ENCODE data around the gene KCNT2.

Gene KCNT2

DNA sequence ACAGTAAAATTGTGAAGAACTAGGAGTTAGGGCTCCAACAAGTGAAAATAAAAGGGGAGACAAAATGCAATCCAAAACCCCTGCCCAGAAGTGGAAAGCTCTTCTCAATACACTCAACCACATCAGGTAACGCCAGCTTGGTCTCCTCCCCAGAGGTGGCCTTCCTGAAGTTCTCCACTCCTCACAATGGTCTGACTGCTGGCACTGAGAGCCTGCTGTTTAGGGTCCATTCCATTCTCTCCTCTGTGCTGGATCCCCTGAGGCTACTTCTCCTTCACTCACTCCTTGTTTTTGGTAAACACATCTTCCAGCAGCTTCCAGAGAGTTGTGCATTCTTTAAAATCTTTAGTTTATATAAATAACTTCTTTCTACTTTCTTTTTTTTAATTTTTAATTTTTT, 189.5 kb downstream of the KCNT2 start:
- no peak for DNase-seq (ENCODE audit: low read depth in 2 of 2)
- H3K4me3 ChIP-seq (replicated peaks in 1 of 2; ENCODE audit: low read depth in 2 of 2, low read length in 2 of 2), result no peak overlapping the region
- TF ChIP-seq, protein P1, sequence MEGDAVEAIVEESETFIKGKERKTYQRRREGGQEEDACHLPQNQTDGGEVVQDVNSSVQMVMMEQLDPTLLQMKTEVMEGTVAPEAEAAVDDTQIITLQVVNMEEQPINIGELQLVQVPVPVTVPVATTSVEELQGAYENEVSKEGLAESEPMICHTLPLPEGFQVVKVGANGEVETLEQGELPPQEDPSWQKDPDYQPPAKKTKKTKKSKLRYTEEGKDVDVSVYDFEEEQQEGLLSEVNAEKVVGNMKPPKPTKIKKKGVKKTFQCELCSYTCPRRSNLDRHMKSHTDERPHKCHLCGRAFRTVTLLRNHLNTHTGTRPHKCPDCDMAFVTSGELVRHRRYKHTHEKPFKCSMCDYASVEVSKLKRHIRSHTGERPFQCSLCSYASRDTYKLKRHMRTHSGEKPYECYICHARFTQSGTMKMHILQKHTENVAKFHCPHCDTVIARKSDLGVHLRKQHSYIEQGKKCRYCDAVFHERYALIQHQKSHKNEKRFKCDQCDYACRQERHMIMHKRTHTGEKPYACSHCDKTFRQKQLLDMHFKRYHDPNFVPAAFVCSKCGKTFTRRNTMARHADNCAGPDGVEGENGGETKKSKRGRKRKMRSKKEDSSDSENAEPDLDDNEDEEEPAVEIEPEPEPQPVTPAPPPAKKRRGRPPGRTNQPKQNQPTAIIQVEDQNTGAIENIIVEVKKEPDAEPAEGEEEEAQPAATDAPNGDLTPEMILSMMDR (IDR thresholded peaks at IDR 0.05; ENCODE audit: low read depth, low read length), result no peak

DNA sequence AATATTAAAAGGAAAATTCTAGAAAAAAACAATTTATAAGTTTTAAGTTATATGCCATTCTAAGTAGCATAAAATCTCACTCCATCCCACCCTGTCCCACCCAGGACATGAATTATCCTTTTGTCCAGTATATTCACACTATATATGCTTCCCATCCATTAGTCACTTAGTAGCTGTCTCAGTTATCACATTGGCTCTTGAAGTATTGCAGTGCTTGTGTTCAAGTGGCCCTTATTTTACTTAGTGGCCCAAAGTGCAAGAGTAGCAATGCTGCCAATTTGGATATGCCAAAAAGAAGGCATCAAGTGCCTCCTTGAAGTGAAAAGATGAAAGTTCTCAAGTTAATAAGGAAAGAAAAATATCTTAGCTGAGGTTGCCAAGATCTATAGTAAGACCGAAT, 192.3 kb downstream of the KCNT2 start:
- TF ChIP-seq, protein P1 (IDR thresholded peaks at IDR 0.05; ENCODE audit: low read depth, low read length), result no peak
- no peak overlapping the region for H3K4me3 ChIP-seq (replicated peaks in 1 of 2; ENCODE audit: low read depth in 2 of 2, low read length in 2 of 2)
- no peak for DNase-seq (ENCODE audit: low read depth in 2 of 2)

DNA sequence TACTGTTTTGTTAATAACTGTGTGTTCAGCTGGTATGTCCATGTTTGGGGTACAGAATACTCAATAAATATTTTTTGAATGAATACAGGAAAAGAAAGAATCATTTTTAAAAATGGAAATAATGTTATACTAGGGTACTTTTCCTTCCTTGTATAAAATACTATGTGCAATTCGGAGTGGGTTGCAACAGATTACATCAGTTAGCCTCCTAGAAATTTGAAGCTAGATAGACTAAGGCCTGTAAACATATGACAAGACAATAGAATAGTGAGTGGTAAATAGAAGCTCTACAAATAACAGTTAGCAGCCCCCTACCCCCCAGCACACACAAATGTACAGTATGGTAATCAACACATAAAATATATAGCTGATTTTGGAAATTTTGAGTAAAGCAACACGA, 195.9 kb downstream of the KCNT2 start:
- no peak for DNase-seq (ENCODE audit: low read depth in 2 of 2)
- TF ChIP-seq, protein P1 (IDR thresholded peaks at IDR 0.05; ENCODE audit: low read depth, low read length), result no peak
- H3K4me3 ChIP-seq (replicated peaks in 1 of 2; ENCODE audit: low read depth in 2 of 2, low read length in 2 of 2), result no peak overlapping the region

DNA sequence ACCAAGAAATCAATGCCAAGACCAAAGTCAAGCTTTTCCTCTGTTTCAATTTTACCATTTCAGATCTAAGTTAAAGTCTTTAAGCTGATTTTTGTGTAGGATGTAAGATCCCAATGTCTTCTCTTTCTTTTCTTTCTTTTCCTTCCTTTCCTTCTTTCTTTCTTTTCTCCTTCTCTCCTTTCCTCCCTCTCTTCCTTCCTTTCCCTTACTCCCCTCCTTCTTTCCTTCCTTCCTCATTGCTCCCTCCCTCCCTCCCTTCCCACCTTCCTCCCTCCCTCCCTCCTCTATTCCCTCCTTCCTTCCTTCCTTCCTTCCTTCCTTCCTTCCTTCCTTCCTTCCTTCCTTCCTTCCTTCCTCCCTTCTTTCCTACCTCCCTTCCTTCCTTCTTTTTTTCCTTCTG, 197.5 kb downstream of the KCNT2 start:
- TF ChIP-seq, protein P1 (IDR thresholded peaks at IDR 0.05; ENCODE audit: low read depth, low read length), result no peak
- no peak overlapping the region for H3K4me3 ChIP-seq (replicated peaks in 1 of 2; ENCODE audit: low read depth in 2 of 2, low read length in 2 of 2)
- no peak for DNase-seq (ENCODE audit: low read depth in 2 of 2)

DNA sequence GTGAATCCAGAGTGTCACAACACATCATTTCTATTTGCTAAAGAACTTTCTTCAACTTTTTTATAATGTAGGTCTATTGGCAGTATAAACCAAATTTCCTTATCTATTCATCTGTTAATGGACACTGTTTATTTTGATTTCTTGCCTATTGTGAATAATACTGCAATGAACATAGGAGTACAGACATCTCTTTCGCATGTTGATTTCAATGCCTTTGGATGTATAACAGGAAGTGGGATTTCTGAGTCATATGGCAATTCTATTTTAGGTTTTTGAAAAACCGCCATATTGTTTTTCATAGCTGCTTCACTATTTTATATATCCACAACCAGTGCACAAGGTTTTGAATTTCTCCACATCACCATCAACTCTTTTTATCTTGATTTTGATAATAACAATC, 198.7 kb downstream of the KCNT2 start:
- TF ChIP-seq, protein P1 (IDR thresholded peaks at IDR 0.05; ENCODE audit: low read depth, low read length), result no peak
- no peak overlapping the region for H3K4me3 ChIP-seq (replicated peaks in 1 of 2; ENCODE audit: low read depth in 2 of 2, low read length in 2 of 2)
- peak in 1 of 2 donors; percentile 44 for DNase-seq (ENCODE audit: low read depth in 2 of 2)

DNA sequence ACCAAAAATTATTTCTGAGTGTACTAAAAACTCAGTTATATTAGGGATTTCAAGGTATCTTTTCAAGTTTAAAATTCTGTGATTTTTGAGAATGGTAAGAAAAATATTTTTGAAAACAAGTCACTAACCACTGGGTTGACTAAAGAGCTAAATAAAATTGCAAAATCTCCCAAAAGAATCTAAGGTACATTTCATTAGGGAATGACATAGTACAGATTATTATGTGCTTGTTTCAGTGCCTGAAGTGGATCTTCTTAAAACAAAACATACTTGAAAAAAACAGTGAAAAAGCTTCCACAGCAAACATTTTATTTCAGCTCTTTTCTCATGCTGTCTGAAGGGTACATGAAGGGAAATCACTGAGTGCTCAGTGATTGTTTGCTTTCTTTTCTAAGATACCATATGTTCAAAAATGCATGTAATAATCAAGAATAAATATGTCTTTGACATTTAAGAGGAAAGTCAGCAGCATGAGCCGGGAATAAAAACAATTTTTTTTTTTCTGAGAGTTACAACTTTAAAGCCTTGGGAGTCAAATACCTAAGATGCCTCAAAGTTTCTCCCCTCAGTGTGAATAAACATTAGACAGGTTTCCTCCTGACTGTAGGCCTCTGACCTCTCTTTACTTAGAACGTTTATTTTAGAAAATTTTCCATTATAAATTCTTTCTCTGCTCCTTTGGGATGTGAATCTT, 200.7 kb downstream of the KCNT2 start:
- peak; percentile 41 to 79 for DNase-seq (ENCODE audit: low read depth in 2 of 2)
- no peak overlapping the region for H3K4me3 ChIP-seq (replicated peaks in 1 of 2; ENCODE audit: low read depth in 2 of 2, low read length in 2 of 2)
- TF ChIP-seq, protein P1 (IDR thresholded peaks at IDR 0.05; ENCODE audit: low read depth, low read length), result no peak

DNA sequence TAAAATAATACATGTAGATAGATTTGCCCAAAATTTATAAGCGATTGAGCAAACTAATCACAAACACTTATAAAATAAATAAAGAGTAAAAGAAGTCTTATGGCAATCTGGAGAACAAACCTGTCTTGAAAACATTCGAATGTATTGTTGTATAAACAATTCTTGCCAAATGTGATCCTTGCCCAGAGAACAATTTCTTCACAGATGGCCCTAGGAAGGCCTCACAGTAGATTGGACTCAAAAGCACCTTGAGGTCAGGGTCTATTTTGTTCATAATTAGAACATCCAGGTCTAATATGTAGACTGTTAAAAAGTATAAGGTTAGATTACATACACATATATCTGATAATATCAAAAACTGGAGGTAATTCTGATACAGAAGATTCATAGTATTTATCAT, 202.4 kb downstream of the KCNT2 start:
- no peak for DNase-seq (ENCODE audit: low read depth in 2 of 2)
- no peak overlapping the region for H3K4me3 ChIP-seq (replicated peaks in 1 of 2; ENCODE audit: low read depth in 2 of 2, low read length in 2 of 2)
- TF ChIP-seq, protein P1 (IDR thresholded peaks at IDR 0.05; ENCODE audit: low read depth, low read length), result no peak
